Caco-2 (cell line): ENCODE results near the gene CEP152. TPM values are rescaled to one million over a fixed set of nuclear protein-coding genes. Genes with fewer than 3 reads are reported as not detected.

Experiments used
- BruUV-seq: library from RNA; stranded (reverse); fragments of 400-500 nt; replicated peaks from 2 replicates; lab custom pipeline; 2021; lab: Mats Ljungman, UMichigan
- CTCF ChIA-PET: fragments of 300-600 bp; sonication (Branson Sonifier 250); formaldehyde crosslinking; loops from one replicate; lab custom pipeline; 2022; ENCODE audit warnings: antibody characterized with exemption; lab: Charles Lee
- POLR2A ChIA-PET: fragments of 300-600 bp; sonication (Branson Sonifier 250); formaldehyde crosslinking; loops from one replicate; lab custom pipeline; 2022; ENCODE audit warnings: antibody characterized with exemption; lab: Charles Lee
- DNase-seq, 2 experiments: peaks; one replicate each; pipeline versions ENCODE4 v3.0.0 to v3.0.0-alpha.2; 2020 to 2022
- H3K27me3 ChIP-seq: replicated peaks from 2 replicates; pipeline ENCODE4 v1.6.0; 2011; ENCODE audit warnings: low read length; ENCODE audit not compliant: control insufficient read depth, insufficient read depth
- H3K36me3 ChIP-seq: 2 replicates; pipeline ENCODE4 v1.5.1; 2011; ENCODE audit warnings: low read length; ENCODE audit not compliant: control insufficient read depth, insufficient read depth
- H3K4me1 ChIP-seq: fragments of 250-450 bp; sonication (Bioruptor Pico); 2 replicates; pipeline ENCODE4 v1.5.1; 2020; ENCODE audit warnings: mild to moderate bottlenecking
- H3K4me3 ChIP-seq: 2 replicates; pipeline ENCODE4 v1.5.1; 2011; ENCODE audit warnings: low read depth, mild to moderate bottlenecking, control low read depth, low read length
- H3K9me3 ChIP-seq: fragments of 250-450 bp; sonication (Bioruptor Pico); 2 replicates; pipeline ENCODE4 v1.5.1; 2020; ENCODE audit warnings: mild to moderate bottlenecking, moderate library complexity
- H3K27ac Mint-ChIP-seq: one replicate; pipeline ENCODE4 v1.8.0; 2022; ENCODE audit warnings: mixed read lengths; ENCODE audit not compliant: unreplicated experiment
- H3K27me3 Mint-ChIP-seq: one replicate; pipeline ENCODE4 v1.8.0; 2022; ENCODE audit warnings: mixed read lengths; ENCODE audit not compliant: insufficient read depth, unreplicated experiment
- H3K36me3 Mint-ChIP-seq: one replicate; pipeline ENCODE4 v1.8.0; 2022; ENCODE audit warnings: mild to moderate bottlenecking, mixed read lengths; ENCODE audit not compliant: insufficient read depth, unreplicated experiment
- H3K4me1 Mint-ChIP-seq: one replicate; pipeline ENCODE4 v1.8.0; 2022; ENCODE audit warnings: low read depth, mixed read lengths; ENCODE audit not compliant: unreplicated experiment
- H3K4me3 Mint-ChIP-seq: one replicate; pipeline ENCODE4 v1.8.0; 2022; ENCODE audit warnings: mild to moderate bottlenecking, moderate library complexity, mixed read lengths; ENCODE audit not compliant: unreplicated experiment
- H3K9me3 Mint-ChIP-seq: one replicate; pipeline ENCODE4 v1.8.0; 2022; ENCODE audit warnings: mixed read lengths; ENCODE audit not compliant: unreplicated experiment
- intact Hi-C: fragments of 100-400 bp; cut with micrococcal nuclease; formaldehyde crosslinking; loops from one replicate; pipeline ENCODE4 v1.10.0; 2022; ENCODE audit not compliant: unreplicated experiment
- total RNA-seq: library from RNA; stranded (reverse); gene quantifications from 2 replicates; pipeline ENCODE4 v1.2.3, GENCODE V29; 2022
- TF ChIP-seq, protein P1 (sequence below), 2 experiments: fragments of 200-600 bp in 1 of 2; IDR thresholded peaks; 1 replicate in 1 of 2; 2 replicates in 1 of 2; pipeline versions ENCODE4 v1.5.1 to v1.8.0; 2011 to 2022; ENCODE audit warnings: antibody characterized with exemption in 1 of 2, control low read depth in 1 of 2, inconsistent platforms in 1 of 2, low read depth in 1 of 2, low read length in 1 of 2, mild to moderate bottlenecking in 1 of 2, moderate library complexity in 1 of 2; ENCODE audit not compliant: insufficient read depth in 1 of 2, severe bottlenecking in 1 of 2, unreplicated experiment in 1 of 2

The CEP152 gene
- total RNA-seq, 1 experiment from 2014 or later, result 14.2 TPM

DNA sequence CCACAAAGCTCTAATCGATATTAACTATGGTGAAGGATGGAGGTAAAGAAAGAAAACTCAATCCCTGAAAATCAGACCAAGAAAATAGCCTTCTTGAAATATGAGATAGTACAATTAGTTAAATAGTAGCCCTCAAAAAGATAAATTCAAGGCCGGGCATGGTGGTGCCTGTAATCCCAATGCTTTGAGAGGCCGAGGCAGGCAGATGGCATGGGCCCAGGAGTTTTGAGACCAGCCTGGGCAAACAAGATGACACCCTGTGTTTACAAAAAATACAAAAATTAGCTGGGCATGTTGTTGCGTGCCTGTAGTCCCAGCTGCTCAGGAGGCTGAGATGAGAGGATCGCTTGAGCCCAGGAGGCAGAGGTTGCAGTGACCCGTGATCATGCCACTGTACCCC, 31.6 kb upstream of the CEP152 start:
- Mint-ChIP-seq H3K27ac (no peak overlapping the region), H3K36me3 (no peaks in the 10 kb centered on the region), H3K4me3 (no peak overlapping the region), H3K27me3 (peaks cover 3% of the 10 kb centered on the region), H3K4me1 (no peaks in the 10 kb centered on the region), H3K9me3 (peaks cover 9% of the 10 kb centered on the region)
- ChIA-PET POLR2A (no interaction called here), CTCF (no interaction called here)
- BruUV-seq, result no TSS peak
- Histone ChIP-seq H3K9me3 (no peaks in the 10 kb centered on the region), H3K4me3 (no peak overlapping the region), H3K36me3 (no peaks in the 10 kb centered on the region), H3K27me3 (no peaks in the 10 kb centered on the region), H3K4me1 (no peaks in the 10 kb centered on the region)
- TF ChIP-seq, protein P1, sequence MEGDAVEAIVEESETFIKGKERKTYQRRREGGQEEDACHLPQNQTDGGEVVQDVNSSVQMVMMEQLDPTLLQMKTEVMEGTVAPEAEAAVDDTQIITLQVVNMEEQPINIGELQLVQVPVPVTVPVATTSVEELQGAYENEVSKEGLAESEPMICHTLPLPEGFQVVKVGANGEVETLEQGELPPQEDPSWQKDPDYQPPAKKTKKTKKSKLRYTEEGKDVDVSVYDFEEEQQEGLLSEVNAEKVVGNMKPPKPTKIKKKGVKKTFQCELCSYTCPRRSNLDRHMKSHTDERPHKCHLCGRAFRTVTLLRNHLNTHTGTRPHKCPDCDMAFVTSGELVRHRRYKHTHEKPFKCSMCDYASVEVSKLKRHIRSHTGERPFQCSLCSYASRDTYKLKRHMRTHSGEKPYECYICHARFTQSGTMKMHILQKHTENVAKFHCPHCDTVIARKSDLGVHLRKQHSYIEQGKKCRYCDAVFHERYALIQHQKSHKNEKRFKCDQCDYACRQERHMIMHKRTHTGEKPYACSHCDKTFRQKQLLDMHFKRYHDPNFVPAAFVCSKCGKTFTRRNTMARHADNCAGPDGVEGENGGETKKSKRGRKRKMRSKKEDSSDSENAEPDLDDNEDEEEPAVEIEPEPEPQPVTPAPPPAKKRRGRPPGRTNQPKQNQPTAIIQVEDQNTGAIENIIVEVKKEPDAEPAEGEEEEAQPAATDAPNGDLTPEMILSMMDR (IDR thresholded peaks at IDR 0.05; ENCODE audit: insufficient read depth in 1 of 2, low read depth in 1 of 2, low read length in 1 of 2, severe bottlenecking in 1 of 2, unreplicated experiment in 1 of 2), result no peak
- intact Hi-C loops, result no loop called here
- DNase-seq, result no peak

DNA sequence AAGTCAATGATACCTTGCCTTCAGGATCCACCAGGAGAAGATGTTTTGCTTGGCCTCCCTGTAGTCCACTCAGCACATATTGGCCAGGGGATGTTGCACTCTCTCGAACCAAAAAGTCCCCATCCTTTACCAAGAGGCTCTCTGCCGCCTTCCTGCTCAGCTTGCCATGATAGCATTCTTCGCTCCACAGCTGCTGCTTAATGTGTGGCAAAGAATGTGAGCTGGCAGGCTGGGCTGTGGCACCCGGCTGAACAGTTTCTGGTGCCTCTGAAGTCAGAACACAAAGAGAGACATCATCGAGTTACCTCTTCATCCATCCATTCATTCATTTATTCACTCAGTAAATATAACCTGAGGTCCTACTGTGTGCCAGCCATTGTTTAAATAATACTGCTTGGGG, 23.9 kb upstream of the CEP152 start:
- peaks cover 19% of the 10 kb centered on the region for H3K9me3 Mint-ChIP-seq
- H3K9me3 ChIP-seq, result peaks cover 7% of the 10 kb centered on the region; the same call in 1 of the 2 replicates
- H3K4me1 Mint-ChIP-seq, result no peaks in the 10 kb centered on the region
- H3K4me1 ChIP-seq, result no peaks in the 10 kb centered on the region
- TF ChIP-seq, protein P1 (IDR thresholded peaks at IDR 0.05; ENCODE audit: insufficient read depth in 1 of 2, low read depth in 1 of 2, low read length in 1 of 2, severe bottlenecking in 1 of 2, unreplicated experiment in 1 of 2), result no peak
- no peaks in the 10 kb centered on the region for H3K36me3 Mint-ChIP-seq
- H3K27me3 ChIP-seq, result no peaks in the 10 kb centered on the region
- peaks cover 11% of the 10 kb centered on the region for H3K27me3 Mint-ChIP-seq
- DNase-seq, result no peak
- H3K4me3 ChIP-seq, result no peak overlapping the region
- BruUV-seq, result no TSS peak
- CTCF ChIA-PET, result no interaction called here
- H3K27ac Mint-ChIP-seq, result no peak overlapping the region
- POLR2A ChIA-PET, result no interaction called here
- intact Hi-C loops, result no loop called here
- H3K36me3 ChIP-seq, result no peaks in the 10 kb centered on the region
- H3K4me3 Mint-ChIP-seq, result no peak overlapping the region

DNA sequence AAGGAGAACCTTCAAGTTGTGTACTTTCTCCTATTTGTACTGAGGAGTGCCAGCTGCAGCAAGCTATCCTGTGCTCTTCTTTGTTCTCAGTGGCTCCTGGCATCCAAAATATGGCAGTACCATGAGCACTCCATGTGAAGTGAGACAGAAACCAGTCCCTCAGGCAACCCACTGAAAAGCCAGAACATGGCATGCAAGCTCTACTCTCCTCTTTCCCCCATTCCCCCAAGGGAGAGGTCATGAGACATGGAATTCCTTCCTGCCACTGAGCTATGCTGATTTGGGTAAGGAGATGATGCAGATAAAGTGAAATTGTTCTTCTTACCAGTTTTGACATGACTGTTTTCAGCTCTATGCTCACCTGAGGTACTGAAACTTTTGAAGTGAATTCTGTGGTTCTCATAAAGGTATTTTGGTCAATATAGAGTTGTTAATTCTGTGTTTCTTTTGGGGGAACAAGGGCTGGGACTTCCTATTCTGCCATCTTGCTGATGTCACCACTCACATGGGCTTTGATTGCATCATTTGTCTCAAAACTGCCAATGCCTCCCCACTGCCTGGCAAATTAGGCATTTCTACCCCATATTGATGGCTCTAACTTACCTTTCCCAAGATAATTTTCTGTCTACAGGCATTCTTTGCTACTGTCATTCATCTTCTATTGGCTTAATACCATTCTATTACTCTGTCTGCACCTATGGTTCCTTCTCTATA, 22.8 kb upstream of the CEP152 start:
- no peak overlapping the region for H3K4me3 ChIP-seq
- DNase-seq, result no peak
- CTCF ChIA-PET, result no interaction called here
- H3K36me3 Mint-ChIP-seq, result no peaks in the 10 kb centered on the region
- H3K36me3 ChIP-seq, result no peaks in the 10 kb centered on the region
- intact Hi-C loops, result no loop called here
- H3K4me3 Mint-ChIP-seq, result no peak overlapping the region
- no peaks in the 10 kb centered on the region for H3K4me1 ChIP-seq
- H3K27ac Mint-ChIP-seq, result no peak overlapping the region
- H3K27me3 ChIP-seq, result no peaks in the 10 kb centered on the region
- H3K4me1 Mint-ChIP-seq, result no peaks in the 10 kb centered on the region
- no TSS peak for BruUV-seq
- H3K9me3 ChIP-seq, result peaks cover 7% of the 10 kb centered on the region; the same call in 1 of the 2 replicates
- H3K27me3 Mint-ChIP-seq, result peaks cover 11% of the 10 kb centered on the region
- TF ChIP-seq, protein P1 (IDR thresholded peaks at IDR 0.05; ENCODE audit: insufficient read depth in 1 of 2, low read depth in 1 of 2, low read length in 1 of 2, severe bottlenecking in 1 of 2, unreplicated experiment in 1 of 2), result no peak
- H3K9me3 Mint-ChIP-seq, result peaks cover 19% of the 10 kb centered on the region
- POLR2A ChIA-PET, result no interaction called here
